Iris pigment epithelial cell (primary cell): ENCODE results near the gene ATG9B.
"Not testable (repeated sequence)": the region's sequence is repeated elsewhere in the genome, so short reads cannot be mapped to it uniquely, and the experiment has no call there.

Experiments used
- DNase-seq: peaks from one replicate; pipeline ENCODE4 v3.0.0-alpha.2; 2011; ENCODE audit warnings: low read depth

The ATG9B gene

DNA sequence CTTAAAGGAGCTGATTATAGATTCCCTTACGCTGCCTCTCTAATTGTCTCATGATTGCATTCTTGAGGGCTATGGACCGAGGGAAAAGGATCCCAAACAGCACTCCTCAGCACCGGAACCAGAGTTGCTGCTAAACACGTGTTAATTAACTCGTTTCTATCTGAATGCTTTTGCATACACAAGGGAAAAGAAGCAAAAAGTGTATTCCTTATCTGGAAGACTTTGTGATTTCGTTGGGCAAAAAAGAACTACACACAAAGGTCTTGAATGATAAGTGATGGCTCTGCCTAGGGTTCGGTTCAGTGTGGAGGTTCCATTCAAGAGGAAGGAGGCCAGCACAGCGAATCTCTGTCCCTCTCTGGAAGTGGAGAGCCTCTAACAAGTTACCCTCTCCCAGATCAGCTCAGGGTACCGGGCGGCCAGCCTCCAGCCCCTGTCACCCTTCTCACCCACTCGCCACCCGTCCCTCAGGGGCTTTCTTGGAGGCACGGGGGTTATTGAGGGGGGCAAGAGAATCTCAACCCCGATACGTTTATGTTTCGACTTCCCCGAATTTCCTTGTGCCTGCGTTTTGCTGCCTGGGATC is 34.6 kb upstream of the ATG9B start:
- peak; percentile 50 for DNase-seq

DNA sequence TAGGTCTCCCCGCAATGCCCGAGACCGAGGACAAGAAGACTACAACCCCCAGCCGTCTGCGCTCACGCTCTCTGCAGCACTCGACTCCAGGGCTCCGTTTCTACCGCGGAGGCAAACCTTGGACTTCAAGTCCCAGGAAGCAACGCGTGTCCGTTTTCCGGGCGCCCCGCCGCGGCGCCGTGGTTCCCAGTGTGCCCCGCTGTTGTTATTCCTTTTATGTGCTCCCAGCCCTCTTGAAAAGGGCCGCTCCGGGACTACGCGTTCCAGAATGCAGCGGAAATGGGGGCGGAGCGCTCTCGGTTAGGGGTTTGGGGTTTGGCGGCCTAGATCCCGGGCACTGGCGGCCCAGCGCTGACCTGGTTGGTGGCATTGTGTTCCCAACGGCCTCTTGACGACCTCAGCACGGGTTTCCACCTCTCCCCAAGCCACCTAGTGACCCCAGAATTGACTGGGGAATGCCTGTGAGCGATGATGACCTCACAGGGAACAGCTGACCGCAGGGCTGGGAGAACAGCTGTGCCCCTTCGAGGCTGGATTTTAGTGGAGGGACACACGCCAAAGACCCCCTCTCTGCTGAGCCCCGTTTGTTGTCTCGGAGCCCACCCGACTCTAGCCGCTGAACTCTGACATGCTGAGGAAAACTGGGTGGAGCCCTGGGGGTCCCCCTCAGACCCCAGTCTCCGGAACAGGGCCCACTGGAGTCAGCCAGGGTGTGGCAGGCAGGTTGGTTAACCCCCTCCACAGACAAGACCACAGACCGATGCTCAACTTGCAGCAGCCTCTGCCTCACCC is 33.9 kb upstream of the ATG9B start:
- peak; percentile 100 for DNase-seq

DNA sequence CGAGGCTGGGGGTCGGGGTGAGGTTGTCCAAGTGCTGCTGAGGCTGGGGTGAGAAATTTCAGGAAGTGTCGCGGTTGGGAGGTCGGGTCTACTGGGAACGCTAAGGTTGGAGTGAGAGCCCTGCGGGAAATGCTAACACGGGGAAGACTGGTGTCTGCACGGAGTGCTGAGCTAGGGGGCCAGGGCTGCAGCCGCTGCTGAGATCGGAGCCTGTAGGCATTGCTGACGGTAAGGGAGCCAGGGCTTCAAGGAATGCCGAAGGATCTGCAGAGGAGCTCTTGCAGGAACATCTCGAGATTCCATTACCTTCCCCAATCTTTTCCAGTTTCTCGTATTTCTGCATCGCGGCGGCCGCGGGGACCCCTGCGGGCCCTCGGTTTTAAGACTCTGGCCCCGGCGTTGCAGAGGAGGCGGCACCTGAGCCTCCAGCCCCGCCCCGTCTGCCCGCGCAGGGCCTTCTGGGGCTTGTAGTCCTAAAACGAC is 33.3 kb upstream of the ATG9B start, which contains the start of gene CDK5:
CDK5 (minus strand) TSS at position 392 of the 483 bp plus-strand sequence; CDS start at position 343, 49 bp downstream.
- DNase-seq, result no peak

DNA sequence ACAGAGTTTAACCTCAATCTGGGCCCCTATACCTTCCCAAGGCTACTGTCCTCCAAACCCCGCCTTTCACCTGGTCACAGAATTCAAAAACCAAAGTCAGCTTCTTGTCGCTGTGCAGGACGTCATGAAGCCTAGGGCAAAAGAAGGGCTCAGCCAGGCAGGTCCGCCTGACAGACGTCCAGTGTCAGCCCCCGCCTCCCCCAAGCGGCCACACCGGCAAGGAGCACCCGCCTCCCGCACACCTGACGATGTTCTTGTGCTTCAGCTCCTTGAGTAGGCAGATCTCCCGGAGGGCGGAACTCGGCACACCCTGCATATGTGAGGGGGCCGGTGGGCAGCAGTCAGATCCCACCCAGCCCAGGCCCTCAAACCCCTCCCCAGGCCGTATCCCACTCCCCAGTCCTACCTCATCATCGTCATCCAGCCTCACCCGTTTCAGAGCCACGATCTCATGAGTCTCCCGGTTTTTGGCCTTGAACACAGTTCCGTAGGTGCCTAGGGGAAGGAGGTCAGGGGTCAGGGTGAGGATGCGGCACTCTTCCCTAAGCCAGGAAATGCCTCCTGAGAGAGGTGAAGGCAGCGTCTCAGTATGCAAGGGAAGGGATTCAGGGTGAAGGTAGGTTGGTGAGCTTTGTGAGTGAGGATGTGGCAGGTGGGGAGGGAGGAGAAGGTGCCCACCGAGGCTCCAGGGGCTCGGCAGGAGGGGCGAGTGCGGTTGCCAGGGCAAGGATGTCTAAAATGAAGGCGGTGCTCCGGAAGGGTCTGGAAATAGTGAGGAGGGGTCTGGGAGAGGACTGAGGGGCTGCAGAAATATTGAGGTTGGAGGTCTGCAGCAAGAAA is 32.6 kb upstream of the ATG9B start:
- no peak for DNase-seq

DNA sequence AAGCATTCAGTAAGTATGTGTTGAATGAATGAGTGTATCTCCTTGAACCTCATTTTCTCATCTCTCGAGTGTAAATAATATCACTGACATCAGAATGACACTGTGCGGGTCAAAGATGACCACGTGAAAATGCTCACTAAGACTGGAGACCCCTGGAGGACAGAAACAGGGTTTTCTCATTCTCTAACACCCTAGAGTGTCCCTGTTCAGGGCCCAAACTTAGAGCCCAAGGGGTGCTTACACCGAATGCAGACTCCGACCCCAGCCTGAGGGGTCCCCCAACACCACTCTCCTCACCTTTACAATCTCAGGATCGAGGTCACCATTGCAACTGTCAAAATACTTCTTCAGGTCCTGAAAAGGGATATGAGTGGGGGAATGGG is 32.0 kb upstream of the ATG9B start:
- no peak for DNase-seq

DNA sequence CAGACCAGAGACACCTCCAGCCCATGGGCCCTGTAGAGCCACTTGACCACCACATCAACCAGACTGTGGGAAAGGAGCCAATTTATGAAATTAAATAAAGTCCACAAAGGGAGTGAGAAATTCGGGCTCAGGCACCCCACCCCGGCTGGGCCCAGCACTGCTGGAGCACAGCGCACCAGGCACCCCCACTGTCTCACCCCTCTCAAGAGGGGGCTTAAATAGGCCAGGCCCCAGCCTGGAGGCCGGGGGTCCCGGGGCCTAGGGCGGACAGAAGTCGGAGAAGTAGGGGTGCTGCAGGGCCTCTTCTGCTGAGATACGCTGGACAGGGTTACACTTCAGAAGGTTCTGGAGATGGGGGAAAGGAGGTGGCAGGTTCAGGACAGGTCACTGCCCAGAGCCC is 29.5 kb upstream of the ATG9B start:
- DNase-seq, result no peak

DNA sequence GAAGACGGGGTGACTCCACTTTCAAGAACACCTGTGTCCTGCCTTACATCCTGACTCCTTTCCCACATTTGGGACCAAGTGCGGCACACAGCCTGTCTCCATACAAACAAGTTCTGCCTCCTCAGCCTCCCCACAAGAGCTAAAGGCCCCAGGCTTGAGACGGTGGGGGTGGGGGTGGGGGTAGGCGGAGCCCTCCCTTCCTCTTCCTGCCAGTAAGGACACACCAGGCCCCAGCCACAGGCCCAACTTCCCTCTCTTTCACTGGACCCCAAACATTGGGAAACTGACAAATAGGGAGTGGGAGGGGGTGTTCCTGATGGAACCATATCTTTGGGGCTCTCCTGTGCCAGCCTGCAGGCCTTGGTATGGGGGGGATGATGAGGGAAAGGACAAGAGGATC is 28.8 kb upstream of the ATG9B start:
- no peak for DNase-seq

DNA sequence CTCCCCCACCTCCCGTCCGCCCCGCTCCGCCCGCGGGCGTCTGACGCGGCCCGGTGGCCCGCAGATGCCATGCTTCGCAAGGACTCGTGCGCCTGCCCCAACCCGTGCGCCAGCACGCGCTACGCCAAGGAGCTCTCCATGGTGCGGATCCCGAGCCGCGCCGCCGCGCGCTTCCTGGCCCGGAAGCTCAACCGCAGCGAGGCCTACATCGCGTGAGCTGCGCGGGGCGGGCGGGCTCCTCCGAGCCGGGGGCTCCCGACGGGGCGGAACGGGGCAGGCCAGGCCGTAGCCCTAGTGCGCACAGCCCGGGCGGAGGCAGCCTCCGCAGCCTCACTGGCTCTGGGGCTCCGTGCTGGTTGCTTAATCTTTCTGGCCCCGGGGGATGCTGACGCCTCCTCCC is 26.8 kb upstream of the ATG9B start:
- peak; percentile 79 for DNase-seq

DNA sequence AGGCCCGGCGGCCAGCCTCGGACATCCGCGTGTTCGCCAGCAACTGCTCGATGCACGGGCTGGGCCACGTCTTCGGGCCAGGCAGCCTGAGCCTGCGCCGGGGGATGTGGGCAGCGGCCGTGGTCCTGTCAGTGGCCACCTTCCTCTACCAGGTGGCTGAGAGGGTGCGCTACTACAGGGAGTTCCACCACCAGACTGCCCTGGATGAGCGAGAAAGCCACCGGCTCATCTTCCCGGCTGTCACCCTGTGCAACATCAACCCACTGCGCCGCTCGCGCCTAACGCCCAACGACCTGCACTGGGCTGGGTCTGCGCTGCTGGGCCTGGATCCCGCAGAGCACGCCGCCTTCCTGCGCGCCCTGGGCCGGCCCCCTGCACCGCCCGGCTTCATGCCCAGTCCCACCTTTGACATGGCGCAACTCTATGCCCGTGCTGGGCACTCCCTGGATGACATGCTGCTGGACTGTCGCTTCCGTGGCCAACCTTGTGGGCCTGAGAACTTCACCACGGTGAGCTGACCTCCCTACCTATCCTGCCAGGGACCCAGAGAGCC is 24.7 kb upstream of the ATG9B start:
- no peak for DNase-seq

DNA sequence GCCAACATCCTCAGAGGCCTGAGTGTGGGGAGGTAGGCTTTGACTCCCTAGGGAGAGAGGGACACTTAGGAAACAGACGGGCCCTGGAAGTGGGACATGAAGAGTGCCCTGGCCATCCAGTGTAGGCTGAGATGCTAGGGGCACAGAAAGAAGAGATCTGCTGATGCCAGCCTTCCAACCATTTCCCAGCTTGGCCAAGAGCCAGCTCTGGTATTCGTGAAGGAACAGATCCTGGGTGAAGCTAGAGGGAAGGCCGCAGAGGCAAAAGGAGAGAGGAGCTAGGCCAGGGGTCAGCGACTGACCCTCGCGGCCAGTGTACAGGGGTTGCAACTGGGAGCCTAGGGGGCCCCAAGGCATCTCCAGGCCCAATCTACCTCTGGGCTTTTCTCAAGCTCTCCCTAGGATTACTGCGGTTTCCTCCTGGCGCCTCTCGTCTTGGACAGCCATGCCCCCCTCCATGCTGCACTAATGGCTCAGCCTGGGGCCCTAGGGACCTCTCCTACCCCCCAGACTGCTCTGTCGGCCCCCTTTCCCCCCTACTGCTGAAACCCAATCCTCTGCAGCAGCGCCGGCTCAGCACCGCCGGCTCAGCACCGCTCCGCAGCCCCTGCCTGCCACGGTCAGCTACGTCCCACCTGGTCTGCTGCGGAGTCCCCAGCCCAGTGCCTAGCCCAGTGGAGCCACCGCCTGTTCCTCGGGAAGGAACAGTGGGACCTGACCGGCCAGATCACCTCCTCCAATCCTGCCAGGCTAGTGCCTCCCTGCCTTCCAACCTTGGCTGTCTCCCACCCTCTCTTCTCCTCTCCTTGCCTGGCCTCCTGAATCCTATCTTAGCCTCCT is 23.9 kb upstream of the ATG9B start, which contains the start of gene ASIC3:
ASIC3 (plus strand) TSS at position 556 of the 840 bp plus-strand sequence. CDS start 355 bp downstream, outside the sequence.
- no peak for DNase-seq

DNA sequence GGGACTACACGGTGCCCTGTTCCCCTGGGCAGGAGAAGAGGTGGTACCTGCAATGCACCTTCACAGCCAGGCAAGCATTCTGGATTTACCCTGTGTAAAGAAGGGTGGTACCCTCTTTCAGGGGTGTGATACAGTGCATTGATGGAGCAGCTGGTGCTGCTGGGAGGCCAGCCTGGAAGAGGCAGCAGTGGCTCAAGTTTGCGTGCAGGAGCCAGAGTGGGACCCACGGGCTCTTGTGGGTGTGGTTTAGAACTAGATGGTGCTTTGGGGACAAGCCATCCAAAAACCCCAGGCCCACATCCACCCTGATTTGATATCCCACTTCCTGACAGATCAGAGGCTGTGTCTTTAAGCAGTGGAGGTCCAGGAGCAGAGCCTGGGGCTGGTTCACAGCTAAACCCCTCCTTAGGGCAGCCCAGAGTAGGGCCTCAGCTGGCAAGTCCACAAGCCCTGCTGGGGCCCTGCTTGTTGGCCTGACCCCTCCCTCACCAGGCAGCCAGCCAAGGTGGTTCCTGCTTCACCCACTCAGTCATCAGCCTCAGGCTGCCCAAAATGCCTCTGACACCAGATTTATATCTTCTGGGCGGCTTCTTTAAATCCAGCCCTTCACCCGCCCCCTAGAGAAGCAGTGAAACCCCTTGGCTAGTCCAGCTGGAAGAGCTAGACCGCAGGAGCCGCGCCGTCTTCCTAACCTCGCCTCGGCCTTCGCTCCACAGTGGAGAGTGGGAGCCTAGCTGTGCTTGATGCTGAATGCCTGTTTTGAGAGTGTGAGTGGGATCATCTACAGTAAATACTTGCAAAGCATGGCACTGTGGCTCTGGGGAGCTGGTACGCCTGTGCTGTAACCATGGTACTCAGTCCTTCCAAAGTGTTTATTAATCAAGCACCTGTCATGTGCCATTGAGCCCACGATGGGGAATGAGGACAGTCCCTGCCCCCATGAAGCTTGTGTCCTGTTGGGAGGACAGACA is 22.6 kb upstream of the ATG9B start:
- no peak for DNase-seq

DNA sequence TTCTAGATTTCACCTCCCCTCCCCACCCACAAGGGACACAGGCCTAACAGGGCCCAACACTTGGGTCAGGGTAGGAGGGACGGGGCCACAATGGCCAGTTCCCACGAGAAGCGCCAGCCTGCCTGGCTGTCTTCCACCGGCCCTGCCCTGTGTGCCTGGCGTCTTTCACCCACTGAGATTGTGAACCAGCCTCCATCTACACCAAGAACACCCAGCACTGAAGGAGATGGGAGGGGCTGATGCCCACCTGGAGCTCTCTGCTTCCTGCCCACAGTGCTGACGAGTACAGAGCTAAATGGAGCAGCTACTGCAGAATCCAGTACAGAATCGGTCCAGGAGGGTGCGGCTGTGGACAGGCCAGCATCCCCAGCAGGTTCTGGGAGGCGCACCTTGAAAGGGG is 21.7 kb upstream of the ATG9B start:
- DNase-seq, result no peak

DNA sequence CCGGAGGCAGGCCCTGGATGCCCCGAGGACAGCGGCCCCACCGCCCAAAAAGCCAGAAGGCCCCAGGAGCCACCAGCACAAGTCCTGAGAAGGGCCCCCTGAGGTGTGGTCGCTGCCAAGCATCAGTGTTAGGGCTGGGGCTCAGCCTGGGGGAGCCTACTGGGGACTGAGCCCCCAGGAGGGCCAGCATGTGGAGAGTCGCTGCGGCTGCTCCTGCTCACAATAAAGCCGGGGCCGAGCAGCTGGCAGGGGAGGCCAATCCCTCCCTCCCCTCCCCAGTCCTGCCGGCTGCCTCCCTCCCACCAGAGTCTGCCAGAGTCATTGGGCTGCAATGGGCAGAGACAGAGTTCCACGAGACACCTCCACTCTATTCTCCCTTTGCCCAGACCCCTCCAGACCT is 21.0 kb upstream of the ATG9B start:
- no peak for DNase-seq

DNA sequence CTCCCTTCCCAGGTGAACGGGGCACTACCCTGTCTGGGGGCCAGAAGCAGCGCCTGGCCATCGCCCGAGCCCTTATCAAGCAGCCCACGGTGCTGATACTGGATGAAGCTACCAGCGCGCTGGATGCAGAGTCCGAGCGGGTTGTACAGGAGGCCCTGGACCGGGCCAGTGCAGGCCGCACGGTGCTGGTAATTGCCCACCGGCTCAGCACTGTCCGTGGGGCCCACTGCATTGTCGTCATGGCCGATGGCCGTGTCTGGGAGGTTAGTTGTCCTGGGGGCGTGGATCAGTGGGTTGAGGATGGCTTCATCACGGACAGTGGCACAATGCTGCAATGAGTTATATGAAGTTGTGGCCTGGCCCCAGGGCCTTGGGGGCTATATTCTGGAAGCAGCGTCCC is 19.7 kb upstream of the ATG9B start:
- DNase-seq, result no peak

DNA sequence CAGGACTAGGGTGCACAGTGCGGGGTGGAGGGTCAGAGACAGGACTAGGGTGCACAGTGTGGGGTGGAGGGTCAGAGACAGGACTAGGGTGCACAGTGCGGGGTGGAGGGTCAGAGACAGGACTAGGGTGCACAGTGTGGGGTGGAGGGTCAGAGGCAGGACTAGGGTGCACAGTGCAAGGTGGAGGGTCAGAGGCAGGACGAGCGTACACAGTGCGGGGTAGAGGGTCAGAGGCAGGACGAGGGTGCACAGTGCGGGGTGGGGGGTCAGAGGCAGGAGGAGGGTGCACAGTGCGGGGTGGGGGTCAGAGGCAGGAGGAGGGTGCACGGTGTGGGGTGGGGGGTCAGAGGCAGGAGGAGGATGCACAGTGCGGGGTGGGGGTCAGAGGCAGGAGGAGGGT is 19.2 kb upstream of the ATG9B start:
- DNase-seq, result not testable (repeated sequence)

DNA sequence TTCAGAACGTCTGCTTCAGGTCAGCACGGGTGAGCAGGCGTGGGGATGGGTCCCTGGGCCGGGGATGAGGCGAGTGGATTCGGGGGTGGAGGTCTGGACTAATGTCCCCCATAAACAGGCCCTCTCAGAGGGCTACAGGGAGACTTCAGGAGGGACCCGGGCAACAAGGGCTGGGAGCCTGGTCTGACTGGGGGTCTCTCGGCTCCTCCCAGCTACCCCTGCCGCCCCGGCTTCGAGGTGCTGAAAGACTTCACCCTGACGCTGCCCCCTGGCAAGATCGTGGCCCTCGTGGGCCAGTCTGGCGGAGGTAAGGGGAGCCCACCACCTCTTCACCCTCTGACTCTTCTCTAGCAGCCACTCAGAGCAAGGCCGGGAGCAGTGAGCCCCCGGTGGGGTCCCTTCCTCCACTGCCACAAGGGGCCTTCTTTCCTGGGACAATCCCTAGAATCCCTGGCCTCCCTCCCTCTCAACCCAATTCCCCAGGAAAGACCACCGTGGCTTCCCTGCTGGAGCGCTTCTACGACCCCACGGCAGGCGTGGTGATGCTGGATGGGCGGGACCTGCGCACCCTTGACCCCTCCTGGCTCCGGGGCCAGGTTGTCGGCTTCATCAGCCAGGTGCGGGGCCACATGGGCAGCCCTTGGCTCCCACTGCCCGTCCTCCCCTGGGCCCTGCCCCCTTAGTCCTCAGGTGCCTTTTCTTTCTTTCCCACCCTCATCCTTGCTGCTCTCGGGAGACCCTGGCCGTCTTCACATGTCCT is 16.5 kb upstream of the ATG9B start:
- no peak for DNase-seq

DNA sequence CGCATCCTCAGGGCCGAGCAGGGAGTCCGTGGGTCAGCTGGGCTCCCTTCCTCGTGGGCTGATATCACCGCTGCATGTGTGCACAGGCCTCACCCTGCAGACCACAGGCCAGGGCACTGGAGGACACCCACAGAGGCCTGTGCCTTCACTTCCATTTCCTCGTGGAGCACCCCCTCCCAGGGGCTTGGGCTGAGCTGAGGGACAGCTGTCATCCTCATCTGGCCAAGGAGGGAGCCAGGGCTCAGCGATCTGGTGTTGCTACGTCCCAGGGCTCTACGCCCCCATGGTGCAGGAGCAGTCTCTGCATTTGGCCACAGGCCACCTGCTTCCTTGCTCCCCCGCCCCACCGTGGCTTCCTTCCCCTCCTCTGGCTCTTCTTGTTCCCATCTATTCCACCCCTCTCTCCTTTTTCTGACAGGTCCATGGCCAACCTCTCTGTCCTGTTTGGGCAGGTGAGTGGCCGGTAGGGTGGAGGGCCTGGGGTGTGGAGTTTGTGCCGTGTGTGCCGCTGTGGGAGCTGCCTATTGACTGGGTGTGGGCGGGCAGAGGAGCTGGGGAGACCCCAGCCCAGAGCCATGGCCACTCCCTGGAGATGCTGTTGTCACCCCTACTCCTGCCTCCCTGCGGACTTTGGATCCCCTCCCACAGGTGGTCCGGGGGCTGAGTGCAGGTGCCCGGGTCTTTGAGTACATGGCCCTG is 15.7 kb upstream of the ATG9B start:
- DNase-seq, result no peak

DNA sequence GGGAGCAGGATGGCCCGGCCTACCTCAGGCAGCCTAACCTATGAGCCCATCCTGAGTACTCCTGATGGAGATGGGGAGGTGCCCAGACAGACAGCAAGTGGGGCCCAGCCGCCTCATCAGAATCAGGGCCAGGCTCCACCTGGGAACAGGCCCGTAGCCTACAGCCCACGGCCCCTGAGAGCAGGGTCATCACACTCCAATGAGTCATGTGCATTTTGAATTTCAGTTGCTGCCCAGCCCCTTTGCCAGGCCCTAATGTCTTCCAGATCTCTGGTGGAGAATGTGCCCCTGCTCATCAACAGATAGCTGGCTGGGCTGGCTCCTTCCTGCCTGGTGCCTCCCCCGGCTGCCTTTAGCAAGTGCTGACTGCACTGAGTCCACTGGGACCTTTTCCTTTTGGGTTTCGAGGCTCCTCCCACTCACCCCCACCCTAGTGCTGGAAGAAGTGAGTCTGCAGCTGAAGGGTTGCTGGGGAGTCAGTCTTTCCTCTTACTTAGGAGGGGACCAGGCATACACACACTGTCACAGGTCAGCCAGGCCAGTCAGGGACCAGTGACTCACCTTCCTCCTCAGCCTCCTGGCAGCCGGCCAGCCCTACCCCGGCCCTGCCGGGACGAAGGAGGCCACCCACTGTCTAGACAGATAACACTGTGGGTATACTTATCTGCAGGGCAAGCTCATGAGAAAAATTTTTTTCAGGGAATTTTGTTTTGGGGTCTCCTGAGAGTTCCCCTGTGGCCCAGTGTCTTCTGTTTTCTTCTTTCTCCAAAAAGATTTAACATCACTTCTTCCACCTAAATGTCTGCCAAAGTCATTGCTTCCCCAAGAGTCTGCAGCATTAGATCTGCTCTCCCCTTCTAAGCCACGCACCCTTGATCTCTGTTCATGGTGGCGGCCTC is 14.9 kb upstream of the ATG9B start:
- DNase-seq, result peak; percentile 91
